GM12801 (cell line): Measurements from ENCODE around the gene PTBP1.

Experiments used
- TF ChIP-seq, protein P1 (sequence below): IDR thresholded peaks from one replicate; pipeline ENCODE4 v1.5.1; 2011; ENCODE audit warnings: control low read depth; ENCODE audit not compliant: insufficient read length; ENCODE audit errors: extremely low read depth

Gene PTBP1

DNA sequence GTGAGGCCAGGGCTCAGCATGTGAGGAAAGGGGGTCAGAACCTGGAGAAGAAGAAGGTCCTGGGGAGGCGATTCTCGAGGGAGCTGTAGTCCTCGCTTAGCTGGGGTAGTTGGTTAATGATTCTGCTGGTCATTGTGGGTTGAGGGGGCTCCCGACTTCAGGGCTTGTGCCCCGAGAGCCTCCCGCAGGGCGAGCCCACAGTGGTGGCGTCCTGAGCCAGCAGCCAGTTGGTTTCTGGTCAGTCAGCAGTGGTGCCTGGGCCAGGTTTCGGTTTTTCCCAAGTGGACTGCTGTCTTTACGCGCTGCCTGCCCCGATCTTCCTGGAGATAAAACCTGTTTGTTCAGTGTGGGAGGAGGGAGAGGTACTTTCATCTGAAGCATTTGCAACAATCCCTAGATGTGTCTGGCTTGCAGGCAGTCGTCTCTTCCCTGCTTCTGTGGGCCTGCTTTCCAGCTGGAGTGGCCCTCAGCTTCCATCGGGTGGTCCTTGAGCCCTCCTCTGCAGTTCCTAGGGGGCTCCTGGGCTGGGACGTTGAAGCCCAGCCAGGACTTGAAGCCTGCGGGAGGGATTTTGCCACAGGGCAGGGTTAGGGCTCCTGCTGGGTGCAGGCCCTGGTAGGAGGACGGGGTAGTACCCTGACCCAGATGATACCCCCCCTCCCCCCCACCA is 3.2 kb downstream of the PTBP1 start:
- TF ChIP-seq, protein P1, sequence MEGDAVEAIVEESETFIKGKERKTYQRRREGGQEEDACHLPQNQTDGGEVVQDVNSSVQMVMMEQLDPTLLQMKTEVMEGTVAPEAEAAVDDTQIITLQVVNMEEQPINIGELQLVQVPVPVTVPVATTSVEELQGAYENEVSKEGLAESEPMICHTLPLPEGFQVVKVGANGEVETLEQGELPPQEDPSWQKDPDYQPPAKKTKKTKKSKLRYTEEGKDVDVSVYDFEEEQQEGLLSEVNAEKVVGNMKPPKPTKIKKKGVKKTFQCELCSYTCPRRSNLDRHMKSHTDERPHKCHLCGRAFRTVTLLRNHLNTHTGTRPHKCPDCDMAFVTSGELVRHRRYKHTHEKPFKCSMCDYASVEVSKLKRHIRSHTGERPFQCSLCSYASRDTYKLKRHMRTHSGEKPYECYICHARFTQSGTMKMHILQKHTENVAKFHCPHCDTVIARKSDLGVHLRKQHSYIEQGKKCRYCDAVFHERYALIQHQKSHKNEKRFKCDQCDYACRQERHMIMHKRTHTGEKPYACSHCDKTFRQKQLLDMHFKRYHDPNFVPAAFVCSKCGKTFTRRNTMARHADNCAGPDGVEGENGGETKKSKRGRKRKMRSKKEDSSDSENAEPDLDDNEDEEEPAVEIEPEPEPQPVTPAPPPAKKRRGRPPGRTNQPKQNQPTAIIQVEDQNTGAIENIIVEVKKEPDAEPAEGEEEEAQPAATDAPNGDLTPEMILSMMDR = no peak

DNA sequence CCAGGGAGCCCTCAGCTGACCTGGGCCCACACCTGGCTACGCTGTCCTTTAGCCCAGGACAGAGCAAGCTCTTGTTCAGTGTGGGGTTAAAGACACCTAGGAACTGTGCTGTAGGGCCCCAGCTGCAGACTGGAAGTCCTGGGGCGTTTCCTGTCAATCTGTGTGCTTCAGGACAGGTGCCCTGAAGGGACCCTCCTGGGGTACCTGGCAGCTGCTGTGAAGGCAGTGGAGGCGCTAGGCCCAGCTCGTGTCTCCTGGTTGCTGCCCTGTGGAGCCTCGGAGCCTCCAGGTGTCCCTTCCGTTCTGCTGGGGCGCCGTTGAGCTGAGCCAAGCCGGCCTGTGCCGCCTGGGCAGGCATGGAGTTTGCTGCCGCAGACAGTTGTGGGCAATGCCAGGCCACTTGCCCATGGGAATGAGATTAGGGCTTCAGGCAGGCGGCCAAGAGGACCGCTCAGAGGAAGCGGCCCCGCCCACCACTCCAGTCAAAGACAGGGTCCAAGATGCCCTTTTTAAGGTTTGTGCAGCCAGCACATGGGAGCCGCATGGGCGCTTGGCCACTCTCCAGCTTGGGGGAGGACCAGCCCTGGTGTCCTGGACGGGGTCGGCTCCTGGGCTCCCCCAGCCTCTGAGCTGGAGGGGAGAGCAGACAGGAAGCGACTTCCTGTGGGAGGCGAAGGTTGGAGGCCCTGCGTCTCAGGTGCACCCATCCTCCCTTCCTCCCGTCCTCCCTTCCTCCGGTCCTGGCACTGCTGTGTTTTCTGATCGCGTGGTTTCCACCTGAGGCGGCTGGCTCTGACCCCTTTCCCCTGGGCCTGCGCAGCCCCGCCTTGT is 4.0 kb downstream of the PTBP1 start:
- TF ChIP-seq, protein P1 = no peak

DNA sequence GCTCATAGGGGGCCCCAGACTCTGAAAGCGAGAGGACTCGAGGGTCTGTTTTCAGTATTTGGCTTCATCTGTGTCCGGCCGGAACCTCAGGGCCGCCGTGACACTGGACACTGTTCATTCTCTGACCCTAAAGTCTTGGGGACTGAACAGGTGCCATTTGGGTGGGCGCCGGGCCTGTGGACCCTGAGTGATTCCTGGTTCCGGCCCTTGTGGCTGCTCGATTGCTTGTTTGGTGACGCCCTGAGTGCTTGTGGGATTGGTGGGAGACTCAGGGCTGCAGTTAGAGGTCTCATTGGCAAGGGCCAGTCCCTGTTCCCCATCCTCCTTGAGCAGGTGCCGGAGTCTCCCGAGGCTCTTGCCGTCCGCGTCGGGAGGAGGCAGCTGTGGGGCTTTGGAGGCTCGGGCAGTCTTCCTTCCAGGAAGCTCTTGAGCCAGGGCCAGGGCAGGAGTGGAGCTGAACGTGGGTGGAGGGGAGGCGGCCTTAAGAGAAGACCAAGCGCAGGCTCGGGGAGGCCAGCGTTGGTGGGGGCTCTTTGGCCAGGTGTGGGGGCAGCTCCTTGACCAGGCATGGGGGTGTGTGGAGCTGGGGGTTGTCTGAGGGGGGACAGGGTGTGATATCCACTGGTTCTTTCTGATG is 4.7 kb downstream of the PTBP1 start:
- TF ChIP-seq, protein P1 = no peak

DNA sequence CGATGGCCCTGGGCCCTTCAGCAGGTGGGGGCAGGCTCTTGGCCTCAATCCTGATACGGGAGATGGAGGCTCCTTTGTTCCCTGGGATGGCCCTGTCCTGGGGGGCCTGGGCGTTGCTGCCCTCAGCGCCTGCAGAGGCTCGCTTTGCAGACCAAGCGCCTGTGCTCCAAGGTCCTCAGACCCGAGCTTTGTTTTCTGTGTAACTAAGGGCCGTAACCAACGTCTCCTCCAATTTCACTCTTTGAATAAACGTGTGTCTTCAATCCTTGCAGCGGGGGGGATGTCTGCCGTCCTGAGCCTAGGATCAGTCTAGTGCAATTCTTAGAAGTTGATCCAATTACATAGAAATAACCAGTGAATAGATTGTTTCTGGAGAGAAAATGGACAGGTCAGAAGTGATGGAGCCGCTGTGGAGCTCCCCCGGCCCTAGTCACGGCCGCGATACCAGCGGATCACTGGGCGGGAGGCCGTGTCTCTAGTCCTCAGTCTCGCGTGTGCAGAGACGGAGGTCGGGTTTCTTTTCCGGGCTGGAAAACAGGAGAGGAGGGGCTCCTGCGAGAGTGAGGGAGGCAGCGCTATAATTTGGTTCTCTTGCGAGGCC is 5.3 kb downstream of the PTBP1 start:
- TF ChIP-seq, protein P1 = no peak

DNA sequence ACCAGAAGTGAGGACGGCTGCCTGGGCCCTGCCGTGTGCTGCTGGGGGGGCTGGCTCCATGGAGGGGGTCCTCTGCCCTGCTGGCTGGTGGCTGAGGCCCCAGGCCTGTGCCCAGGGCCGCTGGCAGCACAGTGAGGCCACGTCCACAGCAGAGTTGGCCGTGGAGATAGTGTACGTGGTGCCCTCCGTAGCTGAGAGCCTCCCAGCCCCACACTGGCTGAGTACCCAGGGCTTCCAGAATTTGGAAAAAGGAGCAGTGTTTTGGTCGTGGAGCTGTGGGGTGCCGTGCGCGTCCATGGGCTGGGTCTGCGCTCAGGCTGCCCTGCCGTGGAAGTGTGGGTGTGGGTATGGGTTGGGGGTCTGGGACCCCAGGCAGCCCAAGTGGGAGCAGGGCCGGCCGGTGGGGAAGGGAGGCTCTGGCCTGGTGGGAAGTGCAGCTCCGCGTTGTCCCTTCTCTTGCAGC is 5.9 kb downstream of the PTBP1 start:
- TF ChIP-seq, protein P1 = no peak

DNA sequence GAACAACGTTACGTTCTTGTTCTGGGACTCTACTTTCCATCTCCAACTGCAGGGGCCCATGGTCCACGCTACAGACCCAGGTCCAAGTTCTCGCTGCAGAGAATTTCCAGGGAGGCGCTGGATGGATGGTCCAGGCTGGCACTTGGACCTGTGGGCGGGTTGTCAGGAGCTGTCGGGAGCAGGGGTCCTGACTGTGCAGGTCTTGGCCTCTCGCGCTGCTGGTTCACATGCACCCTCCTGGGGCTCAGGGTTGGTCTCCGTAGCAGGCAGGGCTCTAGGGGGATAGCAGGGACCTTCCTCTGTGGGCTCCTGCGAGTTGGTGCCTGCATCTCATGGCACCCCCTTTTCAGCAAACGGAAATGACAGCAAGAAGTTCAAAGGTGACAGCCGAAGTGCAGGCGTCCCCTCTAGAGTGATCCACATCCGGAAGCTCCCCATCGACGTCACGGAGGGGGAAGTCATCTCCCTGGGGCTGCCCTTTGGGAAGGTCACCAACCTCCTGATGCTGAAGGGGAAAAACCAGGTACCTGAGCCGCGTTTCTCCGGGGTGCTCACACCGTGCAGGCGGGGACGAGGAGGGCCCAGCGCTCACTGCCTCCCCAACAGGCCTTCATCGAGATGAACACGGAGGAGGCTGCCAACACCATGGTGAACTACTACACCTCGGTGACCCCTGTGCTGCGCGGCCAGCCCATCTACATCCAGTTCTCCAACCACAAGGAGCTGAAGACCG is 6.6 kb downstream of the PTBP1 start:
- TF ChIP-seq, protein P1 = no peak
